Right hindlimb (tissue), 1 donor: ENCODE measurements around the gene NRDE2.
"Not testable (repeated sequence)": the region's sequence is repeated elsewhere in the genome, so short reads cannot be mapped to it uniquely, and the experiment has no call there.

Source experiments
- DNase-seq: peaks from one replicate; pipeline ENCODE4 v3.0.0-alpha.2; 2018

The NRDE2 gene

GRCh38 chr14:90341232-90341631 is 9.5 kb upstream of the NRDE2 start:
- not testable (repeated sequence) for DNase-seq

- no peak for DNase-seq
Observed at GRCh38 chr14:90336985-90337384, 5.2 kb upstream of the NRDE2 start.

GRCh38 chr14:90336401-90336800 is 4.7 kb upstream of the NRDE2 start:
- no peak for DNase-seq

GRCh38 chr14:90332271-90332584 is 487 bp upstream of the NRDE2 start:
- DNase-seq, result no peak

- DNase-seq, result no peak
Observed at GRCh38 chr14:90330203-90331196, 1.2 kb downstream of the NRDE2 start.

- DNase-seq, result no peak
Observed at GRCh38 chr14:90321891-90322290, 9.8 kb downstream of the NRDE2 start.

- no peak for DNase-seq
Observed at GRCh38 chr14:90319634-90320541, 11.9 kb downstream of the NRDE2 start.

GRCh38 chr14:90319173-90319572 is 12.6 kb downstream of the NRDE2 start:
- no peak for DNase-seq

GRCh38 chr14:90318016-90318415 is 13.7 kb downstream of the NRDE2 start:
- DNase-seq, result no peak

GRCh38 chr14:90317286-90317685 is 14.5 kb downstream of the NRDE2 start:
- no peak for DNase-seq

GRCh38 chr14:90308561-90308960 is 23.2 kb downstream of the NRDE2 start:
- DNase-seq, result no peak

- no peak for DNase-seq
Observed at GRCh38 chr14:90305176-90305601, 26.6 kb downstream of the NRDE2 start.

GRCh38 chr14:90304502-90304901 is 27.2 kb downstream of the NRDE2 start:
- DNase-seq, result no peak

GRCh38 chr14:90303473-90303872 is 28.3 kb downstream of the NRDE2 start:
- DNase-seq, result no peak

- DNase-seq, result no peak
Observed at GRCh38 chr14:90302529-90303303, 29.0 kb downstream of the NRDE2 start.

GRCh38 chr14:90301668-90302090 is 30.1 kb downstream of the NRDE2 start:
- no peak for DNase-seq

- DNase-seq, result no peak
Observed at GRCh38 chr14:90301122-90301521, 30.6 kb downstream of the NRDE2 start.

- no peak for DNase-seq
Observed at GRCh38 chr14:90300611-90301047, 31.1 kb downstream of the NRDE2 start.

GRCh38 chr14:90299408-90299807 is 32.3 kb downstream of the NRDE2 start:
- DNase-seq, result no peak

GRCh38 chr14:90297876-90298629 is 33.7 kb downstream of the NRDE2 start:
- no peak for DNase-seq

- no peak for DNase-seq
Observed at GRCh38 chr14:90296641-90297040, 35.1 kb downstream of the NRDE2 start.
